ENCODE data around the gene NPEPL1.
A peak's percentile ranks its signal among the peaks of the same experiment; 100 is the strongest.
"Not testable (repeated sequence)": the region's sequence is repeated elsewhere in the genome, so short reads cannot be mapped to it uniquely, and the experiment has no call there.

Gene NPEPL1, protein sequence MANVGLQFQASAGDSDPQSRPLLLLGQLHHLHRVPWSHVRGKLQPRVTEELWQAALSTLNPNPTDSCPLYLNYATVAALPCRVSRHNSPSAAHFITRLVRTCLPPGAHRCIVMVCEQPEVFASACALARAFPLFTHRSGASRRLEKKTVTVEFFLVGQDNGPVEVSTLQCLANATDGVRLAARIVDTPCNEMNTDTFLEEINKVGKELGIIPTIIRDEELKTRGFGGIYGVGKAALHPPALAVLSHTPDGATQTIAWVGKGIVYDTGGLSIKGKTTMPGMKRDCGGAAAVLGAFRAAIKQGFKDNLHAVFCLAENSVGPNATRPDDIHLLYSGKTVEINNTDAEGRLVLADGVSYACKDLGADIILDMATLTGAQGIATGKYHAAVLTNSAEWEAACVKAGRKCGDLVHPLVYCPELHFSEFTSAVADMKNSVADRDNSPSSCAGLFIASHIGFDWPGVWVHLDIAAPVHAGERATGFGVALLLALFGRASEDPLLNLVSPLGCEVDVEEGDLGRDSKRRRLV

DNA sequence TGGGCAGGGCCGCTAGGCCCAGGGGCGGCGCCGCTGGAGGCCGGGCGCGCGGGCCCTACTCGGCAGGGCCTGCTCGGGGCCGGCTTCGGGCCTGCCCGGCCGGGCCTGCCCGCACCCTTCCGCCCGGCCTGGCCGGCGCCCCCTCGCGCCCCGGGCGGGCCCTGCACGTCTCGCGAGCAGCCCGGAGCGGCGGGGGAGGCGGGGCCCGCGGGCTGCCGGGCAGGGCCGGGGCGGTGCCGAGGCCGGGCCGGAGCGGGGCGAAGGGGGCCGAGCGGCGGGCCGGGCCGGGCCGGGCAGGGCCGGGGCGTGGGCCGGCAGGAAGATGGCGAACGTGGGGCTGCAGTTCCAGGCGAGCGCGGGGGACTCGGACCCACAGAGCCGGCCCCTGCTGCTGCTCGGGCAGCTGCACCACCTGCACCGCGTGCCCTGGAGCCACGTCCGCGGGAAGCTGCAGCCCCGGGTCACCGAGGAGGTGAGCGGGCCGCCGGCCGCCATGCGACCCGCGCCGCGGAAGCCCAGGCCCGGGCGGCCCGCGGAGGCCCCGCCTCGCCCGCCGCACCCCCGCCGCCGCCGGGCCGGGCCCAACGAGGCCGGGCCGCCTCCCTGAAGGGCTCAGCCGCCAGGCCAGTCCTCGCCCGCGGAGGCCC is at the start of gene NPEPL1:
Gene NPEPL1 (plus strand): TSS at position 222 of the 647 bp plus-strand sequence. CDS start 101 bp downstream, at position 323.
- DNase-seq = peak in 1 of 3 experiments; percentile 15

DNA sequence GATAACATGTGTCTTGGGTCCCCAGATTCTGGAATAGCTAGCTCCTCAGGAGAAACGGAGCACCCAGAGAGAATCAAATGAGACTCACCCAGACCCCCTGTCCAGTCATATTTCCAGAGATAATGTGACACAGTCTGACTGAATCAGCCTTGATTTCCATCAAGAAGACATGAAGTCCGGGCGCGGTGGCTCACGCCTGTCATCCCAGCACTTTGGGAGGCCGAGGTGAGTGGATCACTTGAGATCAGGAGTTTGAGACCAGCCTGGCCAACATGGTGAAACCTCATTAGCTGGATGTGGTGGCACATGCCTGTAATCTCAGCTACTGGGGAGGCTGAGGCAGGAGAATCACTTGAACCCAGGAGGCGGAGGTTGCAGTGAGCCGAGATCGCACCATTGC is 49.7 kb upstream of the NPEPL1 start:
- not testable (repeated sequence) for DNase-seq

DNA sequence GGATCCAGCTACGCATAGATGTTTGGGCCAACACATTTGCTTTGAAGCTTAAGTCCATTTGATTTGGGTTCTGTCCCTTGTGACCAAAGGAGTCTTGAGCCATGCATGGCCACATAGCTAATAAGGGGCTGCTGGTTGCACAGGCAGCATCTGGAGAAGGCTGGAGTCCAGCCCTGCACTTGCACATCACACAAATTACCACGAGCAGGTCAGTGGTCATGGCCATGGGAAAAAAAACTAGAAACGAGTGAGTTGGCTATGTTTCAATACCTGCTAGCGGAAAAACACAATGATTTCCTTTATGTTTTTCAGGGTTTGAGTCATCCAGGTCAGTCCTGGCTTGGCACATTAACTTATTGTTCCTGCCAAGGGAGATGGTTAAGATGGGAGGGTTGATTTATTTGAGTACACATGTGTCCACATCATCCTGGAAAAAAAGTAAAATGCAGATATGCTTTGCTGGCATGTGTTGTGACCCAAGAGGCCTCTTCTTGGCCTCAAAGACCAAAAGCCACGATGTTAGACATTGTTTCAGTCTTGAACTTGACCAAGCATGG is 47.1 kb upstream of the NPEPL1 start:
- DNase-seq = no peak

DNA sequence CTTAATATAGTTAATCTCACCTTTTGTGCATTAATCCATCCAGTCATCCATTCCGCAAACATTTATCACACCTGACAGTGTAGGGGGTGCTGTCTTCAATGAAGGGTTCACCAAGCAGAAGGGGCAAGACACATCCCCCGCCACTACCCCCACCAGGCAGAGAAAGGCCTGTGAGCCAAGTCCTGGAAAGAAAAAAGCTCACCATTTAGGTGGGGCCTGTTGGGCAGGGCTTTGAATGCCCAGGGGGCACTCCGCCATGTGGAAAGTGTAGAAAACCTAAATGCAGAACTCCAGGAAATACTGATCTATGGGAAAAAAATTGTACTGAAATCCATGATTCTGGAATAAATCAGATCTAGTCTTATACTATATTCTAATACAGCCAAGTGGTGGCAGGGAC is 46.3 kb upstream of the NPEPL1 start:
- no peak for DNase-seq

DNA sequence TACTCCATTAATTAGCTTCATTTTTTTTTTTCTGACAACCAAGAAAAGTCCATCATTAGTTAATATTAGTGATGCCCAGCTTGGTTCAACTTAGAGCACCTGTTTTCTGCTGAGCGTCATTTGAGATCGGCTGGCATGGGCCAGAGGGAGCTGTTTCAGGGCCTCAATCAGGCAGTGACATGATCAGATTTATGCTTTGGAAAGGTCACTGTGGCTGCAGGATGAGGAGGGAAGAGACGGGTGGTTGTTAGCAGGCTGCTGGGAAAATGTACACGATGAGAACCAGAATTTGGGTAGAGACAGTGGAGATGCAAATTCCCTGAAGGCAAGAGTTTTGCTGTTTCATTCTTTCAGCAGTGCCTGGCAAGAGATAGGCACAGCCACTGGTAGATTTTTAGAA is 45.9 kb upstream of the NPEPL1 start:
- no peak for DNase-seq

DNA sequence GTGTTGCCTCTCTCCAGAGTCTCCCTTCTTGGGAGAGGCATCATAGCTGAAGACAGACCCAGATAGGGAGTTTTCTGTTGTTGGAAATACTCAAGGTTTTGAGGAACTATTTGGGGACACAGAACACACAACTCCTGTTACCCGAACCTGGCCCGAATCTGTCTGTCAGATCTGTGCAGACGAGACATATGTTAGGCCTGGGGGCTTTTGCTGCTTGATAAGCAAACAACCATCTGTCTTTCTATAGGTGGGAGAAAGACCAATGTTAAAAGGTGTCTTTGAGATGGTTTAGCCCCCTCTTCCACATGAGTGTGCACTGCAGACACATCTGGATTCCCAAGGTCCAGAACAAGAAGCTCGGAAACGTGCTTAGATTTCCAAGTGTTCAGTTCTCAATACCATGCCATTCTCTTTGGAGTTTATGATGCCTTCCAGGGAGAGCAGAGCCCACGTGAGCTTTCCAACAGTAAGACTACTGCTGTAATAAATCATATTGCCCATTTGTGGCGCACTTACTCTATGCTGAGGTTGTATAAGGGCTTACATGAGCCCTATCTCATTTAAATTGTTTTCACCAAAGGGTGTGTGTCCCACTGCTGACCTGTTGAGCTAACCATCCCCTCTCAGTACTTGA is 45.3 kb upstream of the NPEPL1 start:
- DNase-seq = no peak

DNA sequence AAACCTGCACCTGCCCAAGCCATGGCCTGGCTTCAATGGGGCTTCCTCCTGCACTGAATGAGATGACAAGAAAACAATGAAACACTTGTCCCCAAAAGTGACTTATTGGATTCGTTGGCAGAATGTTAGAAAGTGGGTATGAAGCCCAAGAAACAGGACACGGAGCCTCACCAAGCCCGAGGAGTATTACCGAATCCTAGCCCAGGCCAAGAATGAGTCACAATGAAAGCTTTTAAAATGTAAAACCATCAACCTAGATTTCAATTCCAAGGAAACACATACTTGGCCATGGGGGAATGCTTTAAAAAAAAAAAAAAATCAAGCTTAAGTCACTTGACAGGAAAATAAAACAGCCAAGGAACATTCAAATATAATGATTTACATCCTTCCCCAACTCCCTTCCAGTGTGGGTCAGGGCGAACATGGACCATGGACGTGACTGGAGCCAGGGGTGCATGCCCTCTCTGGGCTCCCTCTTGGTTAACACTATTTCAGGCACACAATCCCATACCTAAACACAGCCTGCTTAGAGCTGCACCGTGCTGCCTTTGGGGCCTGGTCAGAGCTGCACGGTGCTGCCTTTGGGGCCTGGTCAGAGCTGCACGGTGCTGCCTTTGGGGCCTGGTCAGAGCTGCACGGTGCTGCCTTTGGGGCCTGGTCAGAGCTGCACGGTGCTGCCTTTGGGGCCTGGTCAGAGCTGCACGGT is 44.7 kb upstream of the NPEPL1 start:
- no peak for DNase-seq

DNA sequence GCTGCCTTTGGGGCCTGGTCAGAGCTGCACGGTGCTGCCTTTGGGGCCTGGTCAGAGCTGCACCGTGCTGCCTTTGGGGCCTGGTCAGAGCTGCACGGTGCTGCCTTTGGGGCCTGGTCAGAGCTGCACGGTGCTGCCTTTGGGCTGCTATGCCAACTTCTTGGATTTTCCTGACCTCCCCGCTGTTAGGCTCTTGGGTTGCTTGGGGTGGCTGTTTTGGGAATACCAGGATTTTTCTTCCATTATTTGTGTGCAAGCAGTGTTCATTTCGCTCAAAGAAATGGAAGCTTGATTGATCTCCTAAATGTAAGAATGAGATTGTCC is 44.1 kb upstream of the NPEPL1 start:
- not testable (repeated sequence) for DNase-seq

DNA sequence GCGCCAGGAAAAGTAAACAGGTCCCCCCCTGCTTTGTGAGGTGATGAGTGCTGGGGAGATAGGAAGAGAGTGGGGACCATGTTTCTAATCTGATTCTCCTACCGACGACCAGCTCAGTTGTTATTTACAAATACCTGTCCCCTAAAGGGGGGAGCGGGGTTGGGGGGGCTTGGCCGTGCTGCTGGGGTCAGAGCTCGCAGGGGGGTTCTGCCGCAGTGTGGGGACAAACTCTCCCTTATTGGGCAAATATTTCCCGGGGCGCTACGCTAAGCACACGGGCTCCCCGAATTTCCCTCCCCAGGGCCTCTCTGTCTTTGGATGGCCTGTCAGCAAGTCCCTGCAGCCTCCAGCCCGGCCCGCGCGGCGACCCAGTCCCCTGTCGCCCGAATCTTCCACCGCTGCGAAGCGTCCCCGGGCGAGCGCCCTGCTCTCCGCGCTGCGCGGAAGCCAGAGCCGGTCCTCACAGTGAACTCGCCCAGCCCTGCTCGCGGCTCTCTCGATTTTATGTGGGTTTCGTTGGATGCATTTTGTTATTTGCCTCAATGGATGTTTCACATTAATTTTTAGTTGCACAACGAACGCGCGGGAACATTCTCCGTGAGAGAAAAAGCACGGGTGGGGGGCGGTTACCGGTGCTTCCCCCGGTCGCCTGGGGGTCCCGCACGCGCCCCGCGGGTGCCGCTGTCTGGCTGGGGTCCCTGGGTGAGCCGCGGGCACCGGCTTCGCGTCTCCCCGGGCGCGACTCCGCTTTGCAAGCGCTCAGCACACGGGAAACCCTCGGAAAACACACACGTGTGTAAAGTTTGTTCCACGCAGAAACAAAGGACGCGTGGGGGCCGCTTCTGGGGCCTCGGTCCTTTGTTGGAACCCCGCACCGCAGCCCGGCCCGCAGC is 43.1 kb upstream of the NPEPL1 start:
- DNase-seq = peak in 2 of 3 experiments; percentile 75

DNA sequence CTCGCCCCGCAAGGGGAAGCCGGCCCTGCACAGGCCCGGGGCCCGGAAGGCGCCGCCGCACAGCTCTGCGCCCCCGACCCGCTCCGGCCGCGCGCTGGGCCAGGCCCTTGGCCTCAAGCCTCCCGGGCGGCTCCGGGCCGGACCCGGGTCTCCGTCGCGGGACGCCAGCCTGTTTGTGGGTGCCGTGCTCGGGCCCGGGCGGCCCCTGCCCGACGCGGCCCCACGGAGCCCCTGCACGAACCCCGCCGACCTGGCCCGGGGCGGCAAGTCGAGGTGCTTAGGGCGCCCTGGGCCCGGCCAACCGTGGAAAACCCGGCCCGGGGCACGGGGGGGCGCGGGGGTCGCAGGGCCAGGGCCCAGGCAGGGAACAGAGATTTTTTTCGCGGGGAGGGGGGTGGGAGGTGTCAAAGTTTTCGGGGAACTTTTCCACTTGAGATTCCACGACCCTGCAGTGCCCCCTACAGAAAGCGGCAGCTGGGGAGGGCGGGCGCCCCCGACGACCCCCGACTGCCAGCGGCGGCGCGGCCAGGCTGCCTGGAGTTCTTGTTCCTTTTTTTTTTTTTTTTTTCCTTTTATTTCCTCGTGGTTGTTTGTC is 42.3 kb upstream of the NPEPL1 start:
- peak in 1 of 3 experiments; percentile 74 for DNase-seq

DNA sequence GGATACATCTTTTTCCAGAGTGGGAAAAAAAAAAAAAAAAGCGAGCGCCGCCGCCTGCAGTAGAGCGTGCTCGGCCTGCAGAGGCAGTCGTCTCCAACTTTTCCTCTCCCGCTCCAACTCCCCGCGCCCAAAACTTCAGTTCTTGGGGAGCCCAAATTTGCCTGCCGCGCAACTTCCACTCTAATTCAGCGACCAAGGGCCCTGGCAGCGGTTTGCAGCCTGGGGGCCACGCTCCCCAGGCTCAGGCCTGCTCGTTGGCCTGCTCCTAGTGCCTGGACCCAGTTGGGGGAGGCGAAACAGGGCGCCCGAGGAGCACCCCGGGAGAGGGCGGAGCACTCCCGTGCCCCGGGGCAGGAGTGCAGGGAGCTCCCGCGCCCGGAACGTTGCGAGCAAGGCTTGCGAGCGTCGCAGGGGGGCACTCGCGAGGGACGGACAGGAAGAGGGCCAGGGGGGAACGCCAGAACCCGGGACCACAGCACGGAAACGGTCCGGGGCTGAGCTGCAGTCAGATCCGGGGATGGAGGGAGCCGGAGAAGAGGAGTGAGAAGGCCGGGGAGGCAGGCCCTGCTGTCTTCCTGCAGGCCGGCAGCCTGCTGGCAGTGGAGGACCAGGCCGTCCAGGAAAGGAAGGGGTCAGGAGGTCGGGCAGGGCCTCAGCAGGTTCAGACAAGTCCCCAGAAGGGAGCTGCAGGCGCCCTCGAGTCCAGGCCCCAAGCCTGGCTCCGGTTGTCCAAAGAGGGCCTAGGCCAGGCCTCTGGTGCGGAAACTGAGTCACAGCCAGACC is 41.6 kb upstream of the NPEPL1 start, which contains the start of gene STX16:
Gene STX16 (plus strand): TSS at position 508 of the 783 bp plus-strand sequence. CDS start 724 bp downstream, outside the sequence.
- peak; percentile 88 to 95 (median 94) for DNase-seq

DNA sequence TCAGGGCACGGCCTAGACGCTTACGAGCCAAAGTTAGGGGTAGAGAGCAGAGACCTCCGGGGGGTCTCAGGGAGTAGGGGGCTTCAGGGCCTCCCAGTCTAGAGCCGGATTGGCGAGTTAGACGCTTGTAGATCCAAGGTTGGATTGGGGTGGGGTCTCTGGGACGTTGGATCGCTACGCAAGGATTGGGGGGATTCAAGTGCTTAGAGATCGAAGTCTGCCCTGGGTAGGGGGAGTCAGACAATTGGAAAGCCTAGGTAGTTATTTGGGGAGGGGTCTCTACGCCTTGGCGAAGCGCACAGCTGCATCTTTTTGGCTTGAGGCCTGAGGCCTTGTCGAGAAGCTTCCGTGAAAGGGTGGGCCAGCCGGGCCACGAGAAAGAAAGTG is 41.0 kb upstream of the NPEPL1 start:
- peak in 1 of 3 experiments; percentile 78 for DNase-seq

DNA sequence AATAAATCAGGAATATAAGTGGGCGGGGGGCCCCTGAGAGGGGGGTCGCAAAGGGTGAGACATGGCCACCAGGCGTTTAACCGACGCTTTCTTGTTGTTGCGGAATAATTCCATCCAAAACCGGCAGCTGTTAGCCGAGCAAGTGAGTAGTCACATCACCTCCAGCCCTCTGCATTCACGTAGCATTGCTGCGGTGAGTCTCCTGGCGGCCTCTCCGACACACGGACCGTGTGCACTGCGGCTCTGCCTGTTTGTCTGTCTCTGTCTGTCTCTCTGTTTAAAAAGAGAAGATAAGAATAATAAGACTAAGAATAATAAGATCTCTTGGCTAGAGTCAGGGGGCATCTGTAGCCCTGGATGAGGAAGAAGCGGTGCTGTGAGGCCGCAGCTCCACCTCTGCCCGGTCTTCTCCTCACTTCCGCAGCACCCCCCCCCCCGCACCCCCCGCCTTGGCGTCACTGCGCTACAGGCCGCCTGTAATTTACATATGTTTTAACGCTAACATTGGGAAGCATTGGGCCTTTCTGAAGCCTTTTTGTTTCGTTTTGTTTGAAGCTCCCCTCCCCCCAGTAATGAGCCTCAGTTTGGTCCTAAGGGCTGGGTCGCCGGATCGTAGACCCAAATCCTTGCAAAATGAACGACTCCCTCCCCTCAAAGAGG is 40.5 kb upstream of the NPEPL1 start:
- peak; percentile 23 to 79 (median 73) for DNase-seq

DNA sequence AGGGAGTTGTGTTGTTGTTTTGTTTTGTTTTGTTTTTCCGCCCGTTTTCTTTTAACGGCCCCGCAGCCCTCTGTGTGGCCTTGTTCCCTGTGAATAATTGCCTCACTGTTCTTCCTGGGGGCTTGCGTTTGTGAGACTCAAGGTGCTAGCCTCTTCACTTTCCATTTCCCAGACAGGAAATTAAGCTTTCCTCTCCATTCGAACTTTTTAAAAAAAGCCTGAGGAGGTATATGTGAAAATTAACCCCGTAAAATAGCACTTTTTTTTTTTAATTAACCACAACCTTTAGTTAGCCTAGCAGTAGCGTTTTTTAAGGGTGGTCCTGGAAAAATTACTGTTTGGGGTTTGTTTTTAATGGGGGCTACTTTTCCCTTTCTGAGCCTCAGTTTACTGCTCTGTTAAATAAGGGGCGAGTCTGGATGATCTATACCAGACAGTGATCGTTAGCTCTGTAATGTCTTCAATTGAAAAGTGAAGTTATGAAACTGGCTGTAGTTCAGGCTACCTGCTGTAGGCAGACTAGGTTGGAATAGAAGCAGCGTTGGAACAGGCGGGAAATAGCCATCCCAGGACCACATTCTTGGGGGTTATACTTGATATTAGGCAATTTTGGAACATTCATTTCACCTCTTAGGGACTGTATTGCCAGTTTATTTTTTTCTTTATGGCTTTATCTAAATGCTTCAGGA is 39.9 kb upstream of the NPEPL1 start:
- peak in 1 of 3 experiments; percentile 28 for DNase-seq

DNA sequence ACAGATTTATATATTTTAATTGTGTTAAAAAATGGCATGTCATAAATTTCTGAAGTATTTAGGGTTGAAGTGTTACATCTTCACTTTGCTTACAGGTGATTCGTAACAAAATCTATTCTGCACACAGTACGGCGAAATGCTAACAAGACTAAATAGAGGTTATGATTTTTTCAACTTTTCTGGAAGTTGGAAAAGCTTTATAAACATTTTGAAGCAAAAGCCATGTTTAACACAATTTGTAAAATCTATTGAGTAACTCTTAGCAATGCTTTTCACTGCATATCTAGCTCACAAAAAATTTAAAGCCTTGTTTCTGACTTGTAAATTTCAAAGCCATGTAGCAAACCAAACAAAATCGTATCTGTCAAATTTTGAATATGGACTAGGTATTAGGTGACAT is 38.3 kb upstream of the NPEPL1 start:
- no peak for DNase-seq

DNA sequence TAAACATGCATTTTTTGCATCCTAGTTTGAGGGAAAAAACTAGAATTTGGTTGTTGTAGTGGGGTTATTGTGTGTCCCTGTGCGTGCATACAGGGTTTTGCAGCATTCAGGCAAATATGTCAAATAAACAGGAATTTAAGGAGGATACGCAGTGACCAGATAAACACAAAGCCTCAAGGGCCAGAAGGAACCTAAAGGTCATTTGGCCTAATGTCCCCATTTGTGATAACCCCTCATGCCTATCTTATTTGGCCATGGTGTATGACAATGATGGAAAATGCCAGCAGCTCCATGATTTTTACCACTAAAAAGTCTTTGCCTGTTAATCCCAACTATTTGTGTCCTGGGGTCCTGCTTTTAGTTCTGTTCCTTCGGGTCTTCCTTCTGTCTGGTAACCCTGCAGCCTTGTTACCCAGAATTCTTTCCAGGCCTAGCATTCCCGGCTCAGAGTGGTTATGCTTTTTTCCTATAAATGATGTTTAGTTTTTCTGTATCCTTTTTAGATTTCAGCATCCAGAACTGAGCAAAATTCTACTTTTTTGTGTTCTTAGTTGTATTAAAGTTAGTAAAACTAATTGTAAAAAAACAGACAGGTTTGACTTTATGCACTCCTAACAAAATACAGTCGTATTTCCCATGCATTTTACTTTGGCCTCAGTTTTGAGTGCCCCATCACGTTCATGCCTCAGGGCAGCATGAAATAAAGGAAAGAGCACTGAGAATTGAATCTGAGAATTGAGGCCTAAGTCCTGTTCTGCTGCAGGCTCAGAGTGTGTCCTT is 37.1 kb upstream of the NPEPL1 start:
- DNase-seq = no peak

DNA sequence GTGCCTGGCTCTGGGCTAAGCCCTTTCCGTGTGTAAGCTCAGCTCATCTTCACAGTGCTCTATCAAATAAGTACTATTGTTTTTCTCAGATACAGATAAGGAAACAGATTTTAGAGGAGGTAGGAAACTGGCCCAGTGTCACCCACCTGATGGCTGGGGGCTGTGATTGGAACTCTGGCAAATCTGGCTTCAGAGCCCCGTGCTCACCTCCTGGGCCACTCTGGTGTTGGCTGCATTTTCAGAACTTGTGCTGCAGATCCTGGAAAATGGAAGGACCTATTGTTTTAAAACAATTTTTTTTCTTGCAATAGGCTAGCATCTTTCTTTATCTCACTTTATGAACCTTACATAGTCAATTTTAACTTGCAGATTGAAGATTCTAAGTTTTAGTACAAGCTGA is 35.8 kb upstream of the NPEPL1 start:
- no peak for DNase-seq

DNA sequence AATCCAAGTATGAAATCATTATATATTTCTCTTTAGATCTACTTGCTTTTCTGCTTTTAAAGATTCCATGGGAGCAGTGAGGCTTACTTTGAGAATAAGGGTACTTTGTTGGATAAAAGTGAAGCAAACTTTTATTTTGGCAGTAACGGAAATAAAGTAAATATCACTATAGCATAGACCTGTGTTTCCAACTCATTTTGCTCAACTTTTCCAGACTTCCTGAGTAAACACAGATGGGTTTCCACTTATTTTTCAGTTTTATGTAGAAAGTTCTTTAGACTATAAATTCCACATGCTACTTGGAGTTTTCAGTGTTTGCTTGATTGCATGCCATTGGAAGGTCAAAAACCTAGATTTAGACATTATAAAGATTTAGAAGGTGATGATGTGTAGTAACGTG is 35.3 kb upstream of the NPEPL1 start:
- DNase-seq = no peak

Data from NCI-H1417 (cell line).